NOMO-1 treated with dmso at 0.1 percent for 144 hours (cell line): Measurements from ENCODE around the gene GLI3.
"Not testable (repeated sequence)": the region's sequence is repeated elsewhere in the genome, so short reads cannot be mapped to it uniquely, and the experiment has no call there.

ENCODE experiments used
- DNase-seq: peaks from one replicate; lab custom pipeline; 2025; ENCODE audit not compliant: unreplicated experiment; lab: John Stamatoyannopoulos, UW

The GLI3 gene

GRCh38 chr7:42212541-42213090 is 24.4 kb downstream of the GLI3 start:
- no peak for DNase-seq

GRCh38 chr7:42211938-42212337 is 25.1 kb downstream of the GLI3 start:
- no peak for DNase-seq

GRCh38 chr7:42210779-42211178 is 26.2 kb downstream of the GLI3 start:
- DNase-seq: no peak

- no peak for DNase-seq
Observed at GRCh38 chr7:42210333-42210732, 26.7 kb downstream of the GLI3 start.

GRCh38 chr7:42209085-42209484 is 27.9 kb downstream of the GLI3 start:
- DNase-seq: not testable (repeated sequence)

GRCh38 chr7:42208572-42208971 is 28.4 kb downstream of the GLI3 start:
- DNase-seq: no peak

- DNase-seq: no peak
Observed at GRCh38 chr7:42207420-42207819, 29.6 kb downstream of the GLI3 start.

- DNase-seq: no peak
Observed at GRCh38 chr7:42203336-42203735, 33.7 kb downstream of the GLI3 start.

GRCh38 chr7:42202601-42203000 is 34.4 kb downstream of the GLI3 start:
- no peak for DNase-seq

GRCh38 chr7:42198974-42199668 is 37.9 kb downstream of the GLI3 start:
- no peak for DNase-seq

GRCh38 chr7:42198296-42198695 is 38.7 kb downstream of the GLI3 start:
- no peak for DNase-seq

- DNase-seq: no peak
Observed at GRCh38 chr7:42197451-42197850, 39.6 kb downstream of the GLI3 start.

GRCh38 chr7:42194238-42194637 is 42.8 kb downstream of the GLI3 start:
- no peak for DNase-seq

GRCh38 chr7:42193471-42194129 is 43.4 kb downstream of the GLI3 start:
- DNase-seq: no peak

- no peak for DNase-seq
Observed at GRCh38 chr7:42192851-42193461, 44.1 kb downstream of the GLI3 start.

- DNase-seq: no peak
Observed at GRCh38 chr7:42192066-42192465, 44.9 kb downstream of the GLI3 start.

GRCh38 chr7:42189535-42189934 is 47.5 kb downstream of the GLI3 start:
- no peak for DNase-seq

GRCh38 chr7:42186151-42186550 is 50.9 kb downstream of the GLI3 start:
- no peak for DNase-seq

- no peak for DNase-seq
Observed at GRCh38 chr7:42185726-42186125, 51.3 kb downstream of the GLI3 start.

- no peak for DNase-seq
Observed at GRCh38 chr7:42183547-42183946, 53.5 kb downstream of the GLI3 start.

- DNase-seq: no peak
Observed at GRCh38 chr7:42181566-42181965, 55.4 kb downstream of the GLI3 start.

- no peak for DNase-seq
Observed at GRCh38 chr7:42180806-42181205, 56.2 kb downstream of the GLI3 start.
